HFF-Myc (cell line): ENCODE results near the gene CNTFR.

ENCODE experiments used
- DNase-seq: peaks from one replicate; pipeline ENCODE4 v3.0.0-alpha.2; 2011; ENCODE audit warnings: low read depth; ENCODE audit errors: extremely low read depth
- H3K4me3 ChIP-seq: replicated peaks from 2 replicates; pipeline ENCODE4 v1.5.1; 2011; ENCODE audit warnings: low read depth, mild to moderate bottlenecking, control low read depth, low read length
- CTCF ChIP-seq: IDR thresholded peaks from 2 replicates; pipeline ENCODE4 v1.5.1; 2012; ENCODE audit warnings: mild to moderate bottlenecking, low read depth, low read length, control low read depth; ENCODE audit errors: missing control alignments

CNTFR gene

GRCh38 chr9:34507966-34508365 lies 81.6 kb downstream of the CNTFR start:
- TF ChIP-seq CTCF = no peak
- no peak for DNase-seq
- H3K4me3 ChIP-seq = no peak overlapping the region

- TF ChIP-seq CTCF = no peak
- H3K4me3 ChIP-seq = no peak overlapping the region
- no peak for DNase-seq
Measured at GRCh38 chr9:34507556-34507955, 82.0 kb downstream of the CNTFR start.

DNA sequence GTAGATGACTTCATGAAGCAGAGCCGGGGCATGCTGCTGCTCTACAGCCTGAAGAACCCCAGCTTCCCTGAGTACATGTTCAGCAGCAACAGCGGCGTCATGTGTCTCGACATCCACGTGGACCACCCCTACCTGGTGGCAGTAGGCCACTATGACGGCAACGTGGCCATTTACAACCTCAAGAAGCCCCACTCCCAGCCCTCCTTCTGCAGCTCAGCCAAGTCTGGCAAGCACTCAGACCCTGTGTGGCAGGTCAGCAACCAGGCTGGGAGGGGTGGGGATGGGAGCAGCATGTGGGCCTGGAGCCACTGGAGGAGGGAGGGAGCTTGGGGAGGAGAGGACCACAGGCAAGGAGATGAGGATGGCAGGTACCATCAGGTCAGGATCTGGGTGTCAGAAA lies 82.9 kb downstream of the CNTFR start:
- H3K4me3 ChIP-seq = no peak overlapping the region
- TF ChIP-seq CTCF = no peak
- no peak for DNase-seq

DNA sequence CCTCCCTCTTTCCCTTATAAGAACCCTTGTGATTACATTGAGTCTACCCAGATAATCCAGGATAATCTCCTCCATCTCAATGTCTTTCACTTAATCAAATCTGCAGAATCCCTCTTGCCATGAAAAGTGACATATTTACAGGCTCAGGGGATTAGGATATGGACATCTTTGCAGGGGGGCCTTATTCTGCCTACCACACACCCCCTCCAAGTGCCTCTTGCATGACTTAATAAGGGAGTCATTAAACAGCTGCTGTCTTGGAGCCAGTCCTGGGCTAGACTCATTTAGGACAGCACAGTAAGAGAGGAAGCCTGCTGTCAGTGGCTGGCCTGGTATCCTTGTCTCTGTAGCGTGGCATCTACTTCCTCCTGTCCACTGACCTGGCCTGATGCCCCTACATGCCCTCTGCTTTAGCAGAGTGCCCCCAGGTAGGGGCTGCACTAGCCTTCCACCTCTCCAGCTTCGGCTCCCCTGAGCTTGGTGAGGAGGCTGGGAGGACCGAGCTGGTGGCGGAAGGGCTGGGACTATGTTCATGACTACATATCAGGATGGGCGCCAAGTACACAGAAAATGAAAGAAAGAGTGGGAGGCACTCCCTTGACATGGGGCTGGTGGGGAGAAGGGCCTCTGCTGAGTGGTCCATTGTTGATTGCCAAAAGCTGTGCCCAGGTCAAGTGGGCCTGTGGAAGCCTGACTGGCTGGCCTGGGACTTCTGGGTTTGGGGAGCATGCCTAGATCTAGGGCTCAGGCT lies 84.0 kb downstream of the CNTFR start:
- no peak for TF ChIP-seq CTCF
- no peak for DNase-seq

DNA sequence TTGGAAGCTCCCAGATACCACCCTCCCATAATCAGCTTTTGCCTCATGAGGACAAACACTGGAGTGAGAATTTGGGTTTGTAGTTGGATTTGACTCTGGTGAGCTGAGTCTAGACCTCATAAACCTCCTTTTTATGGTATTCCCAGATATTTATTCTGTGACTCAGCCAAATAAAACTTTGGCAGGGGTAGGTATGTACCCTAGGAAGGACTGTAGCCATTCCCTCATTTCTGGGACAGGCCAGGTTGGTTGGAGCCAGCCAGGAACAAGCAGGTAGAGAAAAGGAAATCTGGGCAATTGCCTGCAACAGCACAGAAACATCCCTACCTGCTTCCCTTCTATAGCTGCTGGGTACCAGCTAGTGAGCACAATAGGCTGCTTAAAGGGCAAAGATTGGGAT lies 86.1 kb downstream of the CNTFR start:
- TF ChIP-seq CTCF = no peak
- H3K4me3 ChIP-seq = no peak overlapping the region
- DNase-seq = no peak

More for the DNA sequence above, 84.0 kb downstream of the CNTFR start:
- no peak overlapping the region for H3K4me3 ChIP-seq

DNA sequence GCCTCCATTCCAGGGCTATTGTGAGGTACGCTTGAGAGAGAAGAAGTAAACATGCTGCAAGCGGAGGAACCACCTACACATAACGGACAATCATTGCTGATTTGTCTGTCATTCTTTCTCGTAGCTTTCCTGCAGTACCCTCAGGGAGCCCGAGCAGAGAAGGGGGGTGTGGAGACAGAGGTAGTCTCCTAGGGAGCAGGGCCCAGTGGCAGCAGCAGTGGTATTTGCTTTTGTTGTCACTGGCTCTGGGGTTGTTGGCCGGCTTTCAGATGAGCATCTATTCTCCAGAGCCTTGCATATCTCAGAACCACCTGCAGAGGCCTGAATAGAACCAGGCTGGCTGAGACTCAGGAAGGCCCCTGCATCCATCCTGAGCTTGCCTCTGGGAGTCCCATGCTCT lies 86.6 kb downstream of the CNTFR start:
- no peak for TF ChIP-seq CTCF
- DNase-seq = no peak
- no peak overlapping the region for H3K4me3 ChIP-seq

GRCh38 chr9:34502471-34502870 lies 87.1 kb downstream of the CNTFR start:
- no peak for DNase-seq
- H3K4me3 ChIP-seq = no peak overlapping the region
- no peak for TF ChIP-seq CTCF
